GM21515 (cell line): ENCODE measurements around the gene RCOR3.
"Not testable (repeated sequence)": the region's sequence is repeated elsewhere in the genome, so short reads cannot be mapped to it uniquely, and the experiment has no call there.

Source experiments
- ATAC-seq: cut with Tn5 transposase; IDR thresholded peaks from one replicate; pipeline ENCODE4 v1.9.1; 2021; ENCODE audit not compliant: unreplicated experiment

RCOR3 gene

GRCh38 chr1:211258756-211259637 is at the start of gene RCOR3:
Gene RCOR3 (plus strand): TSS chr1:211259366. CDS start chr1:211259561, 195 bp downstream.
- peak; percentile 56 for ATAC-seq

GRCh38 chr1:211210052-211210451 is 49.1 kb upstream of the RCOR3 start:
- ATAC-seq = no peak

GRCh38 chr1:211210965-211211364 is 48.2 kb upstream of the RCOR3 start:
- ATAC-seq = no peak

- ATAC-seq = no peak
Measured at GRCh38 chr1:211213702-211214101, 45.5 kb upstream of the RCOR3 start.

- ATAC-seq = no peak
Measured at GRCh38 chr1:211215577-211215976, 43.6 kb upstream of the RCOR3 start.

- no peak for ATAC-seq
Measured at GRCh38 chr1:211217392-211217791, 41.8 kb upstream of the RCOR3 start.

GRCh38 chr1:211222469-211223234 is 36.5 kb upstream of the RCOR3 start:
- not testable (repeated sequence) for ATAC-seq

GRCh38 chr1:211228573-211229364 is 30.4 kb upstream of the RCOR3 start:
- ATAC-seq = not testable (repeated sequence)

- no peak for ATAC-seq
Measured at GRCh38 chr1:211229365-211229759, 29.8 kb upstream of the RCOR3 start.

- no peak for ATAC-seq
Measured at GRCh38 chr1:211231873-211232272, 27.3 kb upstream of the RCOR3 start.

- no peak for ATAC-seq
Measured at GRCh38 chr1:211236633-211237320, 22.4 kb upstream of the RCOR3 start.

- no peak for ATAC-seq
Measured at GRCh38 chr1:211237579-211237978, 21.6 kb upstream of the RCOR3 start.

- not testable (repeated sequence) for ATAC-seq
Measured at GRCh38 chr1:211240567-211240966, 18.6 kb upstream of the RCOR3 start.

GRCh38 chr1:211241071-211241470 is 18.1 kb upstream of the RCOR3 start:
- no peak for ATAC-seq

- ATAC-seq = not testable (repeated sequence)
Measured at GRCh38 chr1:211243639-211244038, 15.5 kb upstream of the RCOR3 start.

GRCh38 chr1:211246583-211246982 is 12.6 kb upstream of the RCOR3 start:
- ATAC-seq = not testable (repeated sequence)

- ATAC-seq = no peak
Measured at GRCh38 chr1:211247921-211248320, 11.2 kb upstream of the RCOR3 start.

GRCh38 chr1:211249611-211250010 is 9.6 kb upstream of the RCOR3 start:
- ATAC-seq = not testable (repeated sequence)

GRCh38 chr1:211257826-211258225 is 1.3 kb upstream of the RCOR3 start:
- ATAC-seq = no peak

- peak; percentile 45 for ATAC-seq
Measured at GRCh38 chr1:211258310-211258755, 833 bp upstream of the RCOR3 start.
